Heart right ventricle (tissue), 16 donors: Measurements from ENCODE around the gene TBCCD1. TPM values are rescaled to one million over a fixed set of nuclear protein-coding genes. Genes with fewer than 3 reads are reported as not detected.

Experiments
- ATAC-seq, 8 donors: fragments of 200-7000 bp; cut with Tn5 transposase; one replicate each; pipeline ENCODE4 v1.9.1; 2020; ENCODE audit warnings: mild to moderate bottlenecking in 8 of 8, moderate library complexity in 8 of 8, moderate number of reproducible peaks in 1 of 8
- DNase-seq, 2 donors: peaks; one replicate each; pipeline ENCODE4 v3.0.0-alpha.2; 2020
- H3K27ac ChIP-seq, 10 donors: fragments of 200-600 bp; sonication (generic) in 2 of 10; one replicate each; pipeline versions ENCODE4 v1.5.0 to v1.8.0; 2020 to 2022; ENCODE audit warnings: mild to moderate bottlenecking in 3 of 10
- H3K27me3 ChIP-seq, 7 donors: fragments of 200-600 bp; one replicate each; pipeline ENCODE4 v1.8.0; 2021 to 2022; ENCODE audit warnings: mild to moderate bottlenecking in 2 of 7
- H3K36me3 ChIP-seq, 9 donors: fragments of 200-600 bp; sonication (generic) in 1 of 9; one replicate each; pipeline versions ENCODE4 v1.5.0 to v1.8.0; 2020 to 2022; ENCODE audit warnings: mild to moderate bottlenecking in 2 of 9
- H3K4me1 ChIP-seq, 9 donors: fragments of 200-600 bp; sonication (generic) in 1 of 9; one replicate each; pipeline versions ENCODE4 v1.5.0 to v1.8.0; 2020 to 2022; ENCODE audit warnings: mild to moderate bottlenecking in 4 of 9
- H3K4me3 ChIP-seq, 10 donors: fragments of 200-600 bp; sonication (generic) in 2 of 10; one replicate each; pipeline versions ENCODE4 v1.5.0 to v1.8.0; 2020 to 2022; ENCODE audit warnings: mild to moderate bottlenecking in 7 of 10, moderate library complexity in 2 of 10
- H3K9me3 ChIP-seq, 11 donors: fragments of 200-600 bp in 10 of 11; sonication (generic) in 2 of 11; one replicate each; pipeline versions ENCODE4 v1.5.0 to v1.8.0; 2013 to 2022; ENCODE audit warnings: mild to moderate bottlenecking in 2 of 11, control low read depth in 1 of 11, moderate library complexity in 1 of 11
- WGBS, 2 donors: extraction: QIAGEN DNeasy Blood & Tissue Kit; methylation state at CpG; one replicate each; pipeline ENCODE4 v1.1.7; 2013; ENCODE audit warnings: inconsistent platforms in 1 of 2; 5-methylcytosine and 5-hydroxymethylcytosine counted together
- intact Hi-C, 10 donors: fragments of 100-400 bp; cut with DNase I; formaldehyde crosslinking; loops; one replicate each; pipeline versions ENCODE4 v1.11.1 to v1.14.2; 2022
- long read RNA-seq, 3 donors: library from polyadenylated mRNA; unstranded; transcript quantifications; one replicate each; pipeline ENCODE4 v2.0.0, GENCODE V29; 2020 to 2021
- polyA plus RNA-seq, 2 donors: library from polyadenylated mRNA; stranded (reverse); fragments of 200-250 nt; gene quantifications; one replicate each; pipeline ENCODE4 v1.2.3, GENCODE V29; 2013
- total RNA-seq, 10 donors: library from RNA; stranded (reverse); fragmentation: NEBNext Ultra II Directional in 3 of 10; extraction: Animal tissue kit (Norgen Biotek cat#: 25700) in 3 of 10; gene quantifications; one replicate each; pipeline versions ENCODE4 v1.2.1 to v1.2.4, GENCODE V29; 2021 to 2023
- TF ChIP-seq, protein P1 (sequence below), 9 donors: fragments of 200-600 bp; sonication (generic) in 2 of 9; IDR thresholded peaks; one replicate each; pipeline versions ENCODE4 v1.5.0 to v1.8.0; 2021 to 2022; ENCODE audit warnings: antibody characterized with exemption in 9 of 9, mild to moderate bottlenecking in 5 of 9, moderate library complexity in 1 of 9
- donor health status: Arrhythmogenic right ventricular cardiomyopathy.
- donor health status: ischemic (EF 13 %, LVEDD 7.1; RV severe dilation, severe dysfunction).
- donor health status: healthy with polysubstance abuse.
- donor health status: DM: no; HTN: yes; CAD: no.
- donor health status: DM: no; HTN: no; CAD: no.
- donor health status: ischemic (EF 25% LVEDD 6.9; RV normal size, moderate dysfunction).
- donor health status: ischemic (EF 25% LVEDD 5.7; RV mildly dilated, moderate dysfunction).
- donor health status: healthy.
- donor health status: DM: yes; HTN: yes; CAD: no.
- donor health status: Ischemic cardiomyopathy.
- donor health status: ischemic (EF 35%, LVEDD 5.7; RV mildly dilated, moderate dysfunction).
- donor health status: nonischemic (EF 11% LVEDD 7.7; RV severe dilation, severe dysfunction).
- donor health status: DM: yes; HTN: yes; CAD: no.
- donor health status: PGD.
- donor health status: ischemic (EF 29% LVEDD 5.4; RV normal size, mild dysfunction).
- donor health status: nonischemic (EF 23%, LVEDD 6.1; RV moderate dilation, normal function).

The TBCCD1 gene, protein sequence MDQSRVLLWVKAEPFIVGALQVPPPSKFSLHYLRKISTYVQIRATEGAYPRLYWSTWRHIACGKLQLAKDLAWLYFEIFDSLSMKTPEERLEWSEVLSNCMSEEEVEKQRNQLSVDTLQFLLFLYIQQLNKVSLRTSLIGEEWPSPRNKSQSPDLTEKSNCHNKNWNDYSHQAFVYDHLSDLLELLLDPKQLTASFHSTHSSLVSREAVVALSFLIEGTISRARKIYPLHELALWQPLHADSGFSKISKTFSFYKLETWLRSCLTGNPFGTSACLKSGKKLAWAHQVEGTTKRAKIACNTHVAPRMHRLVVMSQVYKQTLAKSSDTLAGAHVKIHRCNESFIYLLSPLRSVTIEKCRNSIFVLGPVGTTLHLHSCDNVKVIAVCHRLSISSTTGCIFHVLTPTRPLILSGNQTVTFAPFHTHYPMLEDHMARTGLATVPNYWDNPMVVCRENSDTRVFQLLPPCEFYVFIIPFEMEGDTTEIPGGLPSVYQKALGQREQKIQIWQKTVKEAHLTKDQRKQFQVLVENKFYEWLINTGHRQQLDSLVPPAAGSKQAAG
- 1 to 10 TPM; 5.6 to 7.9 (median 6.9) TPM for total RNA-seq
- polyA plus RNA-seq = 1 to 10 TPM; 3.1 to 5.7 TPM
- long read RNA-seq, donor 1, transcript TBCCD1-201 (8 exons, 2,441 nt) = major isoform, 16 of 22 reads
- long read RNA-seq, donor 1, partial matches to known transcripts = 2 of 22 reads
- long read RNA-seq, donor 1, other reads (novel, unspliced or antisense) = 4 of 22 reads
- long read RNA-seq, donor 2, transcript TBCCD1-201 (8 exons, 2,441 nt) = major isoform, 8 of 15 reads
- long read RNA-seq, donor 2, partial matches to known transcripts = 1 of 15 reads
- long read RNA-seq, donor 2, other reads (novel, unspliced or antisense) = 6 of 15 reads
- long read RNA-seq, donor 3, transcript TBCCD1-201 (8 exons, 2,441 nt) = major isoform, 34 of 42 reads
- long read RNA-seq, donor 3, partial matches to known transcripts = 1 of 42 reads
- long read RNA-seq, donor 3, other reads (novel, unspliced or antisense) = 7 of 42 reads

GRCh38 chr3:186567072-186567921, at the start of gene TBCCD1:
TBCCD1 (minus strand) TSS chr3:186567339; CDS start chr3:186564329, 3,010 bp downstream.
- no peaks in the 10 kb centered on the region for H3K9me3 ChIP-seq
- DNase-seq = peak; percentile 91 to 93
- peak; percentile 77 to 86 (median 82) for ATAC-seq
- intact Hi-C loops = loop anchor here in 2 of 10 donors (2.0 to 5.0 kb wide), 2 partner anchors 215 to 458 kb away; partner anchors contain the start of genes EIF4A2 (in 1 of the 2) and ETV5 (in 1 of the 2)
- H3K27ac ChIP-seq = peak within 1 kb of the TSS; percentile 46 to 95 (median 92)
- TF ChIP-seq, protein P1, sequence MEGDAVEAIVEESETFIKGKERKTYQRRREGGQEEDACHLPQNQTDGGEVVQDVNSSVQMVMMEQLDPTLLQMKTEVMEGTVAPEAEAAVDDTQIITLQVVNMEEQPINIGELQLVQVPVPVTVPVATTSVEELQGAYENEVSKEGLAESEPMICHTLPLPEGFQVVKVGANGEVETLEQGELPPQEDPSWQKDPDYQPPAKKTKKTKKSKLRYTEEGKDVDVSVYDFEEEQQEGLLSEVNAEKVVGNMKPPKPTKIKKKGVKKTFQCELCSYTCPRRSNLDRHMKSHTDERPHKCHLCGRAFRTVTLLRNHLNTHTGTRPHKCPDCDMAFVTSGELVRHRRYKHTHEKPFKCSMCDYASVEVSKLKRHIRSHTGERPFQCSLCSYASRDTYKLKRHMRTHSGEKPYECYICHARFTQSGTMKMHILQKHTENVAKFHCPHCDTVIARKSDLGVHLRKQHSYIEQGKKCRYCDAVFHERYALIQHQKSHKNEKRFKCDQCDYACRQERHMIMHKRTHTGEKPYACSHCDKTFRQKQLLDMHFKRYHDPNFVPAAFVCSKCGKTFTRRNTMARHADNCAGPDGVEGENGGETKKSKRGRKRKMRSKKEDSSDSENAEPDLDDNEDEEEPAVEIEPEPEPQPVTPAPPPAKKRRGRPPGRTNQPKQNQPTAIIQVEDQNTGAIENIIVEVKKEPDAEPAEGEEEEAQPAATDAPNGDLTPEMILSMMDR (IDR thresholded peaks at IDR 0.05) = no peak
- peak within 1 kb of the TSS; percentile 67 to 97 (median 93) for H3K4me3 ChIP-seq
- WGBS, 2 donors = 0 to 1% methylated on average over 66 of the region's 66 CpGs
- no peaks in the 10 kb centered on the region for H3K27me3 ChIP-seq
- peaks cover 0 to 22% (median 0%) of the 10 kb centered on the region in 9 donors for H3K36me3 ChIP-seq
- H3K4me1 ChIP-seq = peaks cover 0 to 71% (median 57%) of the 10 kb centered on the region in 9 donors

- Histone ChIP-seq H3K4me1 (peaks cover 0 to 11% (median 6%) of the 10 kb centered on the region in 9 donors), H3K27ac (no peak overlapping the region), H3K4me3 (no peak overlapping the region), H3K27me3 (peaks cover 0 to 50% (median 21%) of the 10 kb centered on the region in 7 donors), H3K36me3 (no peaks in the 10 kb centered on the region), H3K9me3 (no peaks in the 10 kb centered on the region)
- intact Hi-C loops = loop anchor here in 7 of 10 donors (2.0 to 10.0 kb wide), 8 partner anchors 136 to 639 kb away; no protein-coding TSS in a partner anchor
- TF ChIP-seq, protein P1 (IDR thresholded peaks at IDR 0.05) = no peak
- ATAC-seq (no peak), DNase-seq (no peak)
- 82 to 89% methylated on average over 8 of the region's 8 CpGs for WGBS, 2 donors
These were observed 49.1 kb upstream of the TBCCD1 start for GRCh38 chr3:186616299-186616617.

- TF ChIP-seq, protein P1 (IDR thresholded peaks at IDR 0.05) = peak; percentile 91 to 99 (median 96)
- Histone ChIP-seq H3K4me1 (peaks cover 0 to 11% (median 6%) of the 10 kb centered on the region in 9 donors), H3K27ac (no peak overlapping the region), H3K4me3 (no peak overlapping the region), H3K27me3 (peaks cover 0 to 50% (median 21%) of the 10 kb centered on the region in 7 donors), H3K9me3 (no peaks in the 10 kb centered on the region), H3K36me3 (no peaks in the 10 kb centered on the region)
- peak; percentile 65 to 68 for DNase-seq
- peak in 7 of 8 donors; percentile 53 to 80 (median 73) for ATAC-seq
- intact Hi-C loops = loop anchor here in 9 of 10 donors (1.0 to 10.0 kb wide), 12 partner anchors 137 to 638 kb away; no protein-coding TSS in a partner anchor
- WGBS, 2 donors = 27 to 29% methylated on average over 16 of the region's 16 CpGs
These were observed 47.7 kb upstream of the TBCCD1 start for GRCh38 chr3:186614597-186615483.
